ENCODE data around the gene MYMX. TPM values are rescaled to one million over a fixed set of nuclear protein-coding genes. Genes with fewer than 3 reads are reported as not detected.

The MYMX gene
- polyA plus RNA-seq, 3 donors, result not detected

DNA sequence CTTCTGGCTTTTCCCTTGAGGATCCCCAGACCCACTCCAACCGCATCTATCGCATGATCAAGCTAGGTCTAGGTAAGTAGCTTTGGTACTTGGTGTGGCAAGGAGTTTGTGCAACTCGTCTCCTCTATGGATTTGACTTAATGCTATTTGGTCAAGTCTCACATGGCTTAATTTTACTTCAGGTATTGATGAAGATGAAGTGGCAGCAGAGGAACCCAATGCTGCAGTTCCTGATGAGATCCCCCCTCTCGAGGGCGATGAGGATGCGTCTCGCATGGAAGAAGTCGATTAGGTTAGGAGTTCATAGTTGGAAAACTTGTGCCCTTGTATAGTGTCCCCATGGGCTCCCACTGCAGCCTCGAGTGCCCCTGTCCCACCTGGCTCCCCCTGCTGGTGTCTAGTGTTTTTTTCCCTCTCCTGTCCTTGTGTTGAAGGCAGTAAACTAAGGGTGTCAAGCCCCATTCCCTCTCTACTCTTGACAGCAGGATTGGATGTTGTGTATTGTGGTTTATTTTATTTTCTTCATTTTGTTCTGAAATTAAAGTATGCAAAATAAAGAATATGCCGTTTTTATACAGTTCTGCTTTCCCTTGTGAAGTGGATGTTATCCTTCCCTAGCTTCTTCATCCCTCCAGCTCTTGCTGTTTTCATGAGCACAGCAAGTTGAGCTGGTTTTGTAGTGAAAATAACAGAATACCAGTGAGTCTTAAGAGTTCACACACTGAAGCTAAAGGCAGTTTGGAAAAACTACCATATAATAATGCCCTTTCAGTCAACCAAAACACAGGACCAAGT is 36.8 kb downstream of the MYMX start:
- H3K27ac ChIP-seq (ENCODE audit: low read depth in 1 of 2, low read length in 2 of 2), result no peak overlapping the region
- peaks cover 20 to 40% of the 10 kb centered on the region in 2 donors for H3K4me1 ChIP-seq (ENCODE audit: control insufficient read depth in 1 of 2, insufficient read depth in 2 of 2, low read length in 2 of 2)
- Mint-ChIP-seq H3K27me3 (ENCODE audit: low read depth in 3 of 3) (peaks cover 0 to 6% (median 2%) of the 10 kb centered on the region in 3 donors), H3K4me3 (no peak overlapping the region), H3K4me1 (peaks cover 47% of the 10 kb centered on the region), H3K27ac (peak overlapping the region in 3 of 7 donors; percentile 37 to 68 (median 53)), H3K36me3 (peaks cover 74 to 77% of the 10 kb centered on the region in 2 donors), H3K9me3 (no peaks in the 10 kb centered on the region)
- WGBS (ENCODE audit: insufficient coverage), result 62% methylated on average over 6 of the region's 10 CpGs
- TF ChIP-seq, protein P1, sequence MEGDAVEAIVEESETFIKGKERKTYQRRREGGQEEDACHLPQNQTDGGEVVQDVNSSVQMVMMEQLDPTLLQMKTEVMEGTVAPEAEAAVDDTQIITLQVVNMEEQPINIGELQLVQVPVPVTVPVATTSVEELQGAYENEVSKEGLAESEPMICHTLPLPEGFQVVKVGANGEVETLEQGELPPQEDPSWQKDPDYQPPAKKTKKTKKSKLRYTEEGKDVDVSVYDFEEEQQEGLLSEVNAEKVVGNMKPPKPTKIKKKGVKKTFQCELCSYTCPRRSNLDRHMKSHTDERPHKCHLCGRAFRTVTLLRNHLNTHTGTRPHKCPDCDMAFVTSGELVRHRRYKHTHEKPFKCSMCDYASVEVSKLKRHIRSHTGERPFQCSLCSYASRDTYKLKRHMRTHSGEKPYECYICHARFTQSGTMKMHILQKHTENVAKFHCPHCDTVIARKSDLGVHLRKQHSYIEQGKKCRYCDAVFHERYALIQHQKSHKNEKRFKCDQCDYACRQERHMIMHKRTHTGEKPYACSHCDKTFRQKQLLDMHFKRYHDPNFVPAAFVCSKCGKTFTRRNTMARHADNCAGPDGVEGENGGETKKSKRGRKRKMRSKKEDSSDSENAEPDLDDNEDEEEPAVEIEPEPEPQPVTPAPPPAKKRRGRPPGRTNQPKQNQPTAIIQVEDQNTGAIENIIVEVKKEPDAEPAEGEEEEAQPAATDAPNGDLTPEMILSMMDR (IDR thresholded peaks at IDR 0.05), result peak; percentile 74
- no peak overlapping the region for H3K4me2 ChIP-seq (replicated peaks; ENCODE audit: extremely low read depth, low read length, poor library complexity, severe bottlenecking)
- H4K20me1 ChIP-seq (ENCODE audit: insufficient read depth, low read length), result peaks cover 94% of the 10 kb centered on the region
- no peaks in the 10 kb centered on the region for H3K27me3 ChIP-seq (ENCODE audit: control insufficient read depth in 2 of 2, insufficient read depth in 2 of 2, low read length in 2 of 2)
- intact Hi-C loops (cut with micrococcal nuclease), result loop anchor here in 1 of 2 donors (1.0 kb wide), 1 partner anchor 81 kb away; no protein-coding TSS in a partner anchor
- H2AFZ ChIP-seq (ENCODE audit: insufficient read depth, low read depth, low read length, poor library complexity, severe bottlenecking), result no peak overlapping the region
- no peaks in the 10 kb centered on the region for H3K9me3 ChIP-seq (replicated peaks in 1 of 2; ENCODE audit: control insufficient read depth in 1 of 2, insufficient read depth in 1 of 2, low read length in 2 of 2)
- peaks cover 26% of the 10 kb centered on the region for H3K79me2 ChIP-seq (ENCODE audit: insufficient read depth, low read length)
- H3K4me3 ChIP-seq (replicated peaks in 1 of 3; ENCODE audit: low read depth in 2 of 3, low read length in 3 of 3), result no peak overlapping the region
- DNase-seq, result peak in 2 of 3 donors; percentile 43 to 57
- H3K36me3 ChIP-seq (replicated peaks in 1 of 2; ENCODE audit: control insufficient read depth in 1 of 2, insufficient read depth in 2 of 2, low read length in 2 of 2), result peaks cover 63 to 83% of the 10 kb centered on the region in 2 donors
- no peak overlapping the region for H3K9ac ChIP-seq (ENCODE audit: insufficient read depth, low read length, poor library complexity, severe bottlenecking)

- intact Hi-C loops (cut with micrococcal nuclease), result loop anchor here (5.0 kb wide), 3 partner anchors 32 to 157 kb away; partner anchors contain the start of gene SLC29A1 (in 2 of the 2)
- TF ChIP-seq, protein P1 (IDR thresholded peaks at IDR 0.05), result no peak
- H3K27me3 Mint-ChIP-seq (ENCODE audit: low read depth in 3 of 3), result peaks cover 0 to 6% (median 2%) of the 10 kb centered on the region in 3 donors
- Histone ChIP-seq H3K27ac (ENCODE audit: low read depth in 1 of 2, low read length in 2 of 2) (no peak overlapping the region), H3K4me3 (replicated peaks in 1 of 3; ENCODE audit: low read depth in 2 of 3, low read length in 3 of 3) (no peak overlapping the region), H2AFZ (ENCODE audit: insufficient read depth, low read depth, low read length, poor library complexity, severe bottlenecking) (no peak overlapping the region), H3K4me2 (replicated peaks; ENCODE audit: extremely low read depth, low read length, poor library complexity, severe bottlenecking) (no peak overlapping the region), H3K9ac (ENCODE audit: insufficient read depth, low read length, poor library complexity, severe bottlenecking) (no peak overlapping the region), H3K27me3 (ENCODE audit: control insufficient read depth in 2 of 2, insufficient read depth in 2 of 2, low read length in 2 of 2) (no peaks in the 10 kb centered on the region), H3K9me3 (replicated peaks in 1 of 2; ENCODE audit: control insufficient read depth in 1 of 2, insufficient read depth in 1 of 2, low read length in 2 of 2) (no peaks in the 10 kb centered on the region), H3K4me1 (ENCODE audit: control insufficient read depth in 1 of 2, insufficient read depth in 2 of 2, low read length in 2 of 2) (peaks cover 18 to 38% of the 10 kb centered on the region in 2 donors), H3K79me2 (ENCODE audit: insufficient read depth, low read length) (peaks cover 17% of the 10 kb centered on the region), H3K36me3 (replicated peaks in 1 of 2; ENCODE audit: control insufficient read depth in 1 of 2, insufficient read depth in 2 of 2, low read length in 2 of 2) (peaks cover 70 to 83% of the 10 kb centered on the region in 2 donors), H4K20me1 (ENCODE audit: insufficient read depth, low read length) (peaks cover 94% of the 10 kb centered on the region)
- peaks cover 46% of the 10 kb centered on the region for H3K4me1 Mint-ChIP-seq
- H3K4me3 Mint-ChIP-seq, result no peak overlapping the region
- H3K27ac Mint-ChIP-seq, result peak overlapping the region in 1 of 7 donors; percentile 61
- no peak for DNase-seq
- 96% methylated on average over 4 of the region's 12 CpGs for whole genome bisulfite sequencing (ENCODE audit: insufficient coverage)
- H3K9me3 Mint-ChIP-seq, result no peaks in the 10 kb centered on the region
- peaks cover 73 to 77% of the 10 kb centered on the region in 2 donors for H3K36me3 Mint-ChIP-seq
Measured at GRCh38 chr6:44254191-44255104, 37.7 kb downstream of the MYMX start.
